ENCODE results near the gene PLD4.
"Not testable (repeated sequence)": the region's sequence is repeated elsewhere in the genome, so short reads cannot be mapped to it uniquely, and the experiment has no call there.

PLD4 gene

GRCh38 chr14:104948736-104949031 is 24.0 kb downstream of the PLD4 start:
- H3K9me3 Mint-ChIP-seq = no peaks in the 10 kb centered on the region
- H3K4me1 Mint-ChIP-seq = no peaks in the 10 kb centered on the region
- H3K27ac Mint-ChIP-seq = no peak overlapping the region
- H3K27me3 Mint-ChIP-seq (ENCODE audit: low read depth) = no peaks in the 10 kb centered on the region
- H3K36me3 Mint-ChIP-seq (ENCODE audit: low read depth) = no peaks in the 10 kb centered on the region
- H3K4me3 Mint-ChIP-seq = no peak overlapping the region
- no peak for TF ChIP-seq CTCF (IDR thresholded peaks at IDR 0.05; ENCODE audit: unreplicated experiment in 3 of 3)

- not testable (repeated sequence) for H3K27ac Mint-ChIP-seq; H3K9me3 Mint-ChIP-seq; H3K4me3 Mint-ChIP-seq; H3K36me3 Mint-ChIP-seq (ENCODE audit: low read depth); H3K27me3 Mint-ChIP-seq (ENCODE audit: low read depth); H3K4me1 Mint-ChIP-seq
Measured at GRCh38 chr14:104949406-104949955, 24.8 kb downstream of the PLD4 start.

- Mint-ChIP-seq H3K4me1 (no peaks in the 10 kb centered on the region), H3K27ac (no peak overlapping the region), H3K36me3 (ENCODE audit: low read depth) (no peaks in the 10 kb centered on the region), H3K4me3 (no peak overlapping the region), H3K27me3 (ENCODE audit: low read depth) (no peaks in the 10 kb centered on the region), H3K9me3 (no peaks in the 10 kb centered on the region)
- TF ChIP-seq CTCF (IDR thresholded peaks at IDR 0.05; ENCODE audit: unreplicated experiment in 3 of 3) = no peak
Measured at GRCh38 chr14:104950021-104950420, 25.3 kb downstream of the PLD4 start.

GRCh38 chr14:104950701-104951100 is 26.0 kb downstream of the PLD4 start:
- H3K4me3 Mint-ChIP-seq; H3K27ac Mint-ChIP-seq; H3K9me3 Mint-ChIP-seq; H3K27me3 Mint-ChIP-seq (ENCODE audit: low read depth); H3K36me3 Mint-ChIP-seq (ENCODE audit: low read depth); H3K4me1 Mint-ChIP-seq: not testable (repeated sequence)

GRCh38 chr14:104951863-104952657 is 27.4 kb downstream of the PLD4 start:
- H3K36me3 Mint-ChIP-seq (ENCODE audit: low read depth); H3K9me3 Mint-ChIP-seq; H3K4me1 Mint-ChIP-seq; H3K27me3 Mint-ChIP-seq (ENCODE audit: low read depth); H3K27ac Mint-ChIP-seq; H3K4me3 Mint-ChIP-seq: not testable (repeated sequence)

GRCh38 chr14:104953097-104953496 is 28.4 kb downstream of the PLD4 start:
- no peak overlapping the region for H3K4me3 Mint-ChIP-seq
- no peak overlapping the region for H3K27ac Mint-ChIP-seq
- H3K9me3 Mint-ChIP-seq = peaks cover 2% of the 10 kb centered on the region
- no peaks in the 10 kb centered on the region for H3K4me1 Mint-ChIP-seq
- TF ChIP-seq CTCF (IDR thresholded peaks at IDR 0.05; ENCODE audit: unreplicated experiment in 3 of 3) = no peak
- peaks cover 11% of the 10 kb centered on the region for H3K27me3 Mint-ChIP-seq (ENCODE audit: low read depth)
- H3K36me3 Mint-ChIP-seq (ENCODE audit: low read depth) = no peaks in the 10 kb centered on the region

- Mint-ChIP-seq H3K27me3 (ENCODE audit: low read depth) (peaks cover 16% of the 10 kb centered on the region), H3K36me3 (ENCODE audit: low read depth) (no peaks in the 10 kb centered on the region), H3K9me3 (peaks cover 2% of the 10 kb centered on the region), H3K27ac (no peak overlapping the region), H3K4me1 (no peaks in the 10 kb centered on the region), H3K4me3 (no peak overlapping the region)
- TF ChIP-seq CTCF (IDR thresholded peaks at IDR 0.05; ENCODE audit: unreplicated experiment in 3 of 3) = no peak
Measured at GRCh38 chr14:104953896-104954656, 29.4 kb downstream of the PLD4 start.
